Measurements from ENCODE around the gene ZNF732.
"Not testable (repeated sequence)": the region's sequence is repeated elsewhere in the genome, so short reads cannot be mapped to it uniquely, and the experiment has no call there.

Gene ZNF732

GRCh38 chr4:304969-305680 is at the start of gene ZNF732:
ZNF732 (minus strand) TSS chr4:305474; CDS start chr4:305310, 164 bp downstream.
- no peak for FAIRE-seq

GRCh38 chr4:340011-340410 is 34.7 kb upstream of the ZNF732 start:
- FAIRE-seq = no peak

- FAIRE-seq = no peak
Measured at GRCh38 chr4:338759-339097, 33.5 kb upstream of the ZNF732 start.

GRCh38 chr4:337932-338758 is 32.9 kb upstream of the ZNF732 start:
- no peak for FAIRE-seq

- FAIRE-seq = peak; percentile 97
Measured at GRCh38 chr4:337143-337931, 32.1 kb upstream of the ZNF732 start, which contains the start of gene ZNF141. ZNF141 (plus strand) TSS chr4:337814; CDS start chr4:337984, 170 bp downstream.

- FAIRE-seq = no peak
Measured at GRCh38 chr4:336893-337142, 31.5 kb upstream of the ZNF732 start.

GRCh38 chr4:336099-336892 is 31.0 kb upstream of the ZNF732 start:
- FAIRE-seq = no peak

- FAIRE-seq = no peak
Measured at GRCh38 chr4:335515-335914, 30.2 kb upstream of the ZNF732 start.

- no peak for FAIRE-seq
Measured at GRCh38 chr4:328729-329128, 23.5 kb upstream of the ZNF732 start.

- no peak for FAIRE-seq
Measured at GRCh38 chr4:314296-314903, 9.1 kb upstream of the ZNF732 start.

GRCh38 chr4:309807-310206 is 4.5 kb upstream of the ZNF732 start:
- FAIRE-seq = no peak

- FAIRE-seq = no peak
Measured at GRCh38 chr4:306551-306961, 1.3 kb upstream of the ZNF732 start.

- not testable (repeated sequence) for FAIRE-seq
Measured at GRCh38 chr4:304516-304915, 758 bp downstream of the ZNF732 start.

GRCh38 chr4:302381-302780 is 2.9 kb downstream of the ZNF732 start:
- FAIRE-seq = no peak

GRCh38 chr4:294732-295131 is 10.5 kb downstream of the ZNF732 start:
- FAIRE-seq = no peak

GRCh38 chr4:288891-289290 is 16.4 kb downstream of the ZNF732 start:
- no peak for FAIRE-seq

GRCh38 chr4:273309-274017 is 31.8 kb downstream of the ZNF732 start:
- peak; percentile 45 for FAIRE-seq

GRCh38 chr4:271492-272103 is 33.7 kb downstream of the ZNF732 start:
- FAIRE-seq = no peak

- not testable (repeated sequence) for FAIRE-seq
Measured at GRCh38 chr4:259240-259639, 46.0 kb downstream of the ZNF732 start.

- no peak for FAIRE-seq
Measured at GRCh38 chr4:256492-256891, 48.8 kb downstream of the ZNF732 start.
